AG09309 (cell line): Measurements from ENCODE around the gene OSMR.

Experiments
- DNase-seq: peaks from one replicate; pipeline ENCODE4 v3.0.0-alpha.2; 2010; ENCODE audit warnings: low read depth
- H3K4me3 ChIP-seq: 2 replicates; pipeline ENCODE4 v1.5.1; 2011; ENCODE audit warnings: mild to moderate bottlenecking, low read depth, low read length, moderate library complexity; ENCODE audit not compliant: control insufficient read depth
- TF ChIP-seq, protein P1 (sequence below): IDR thresholded peaks from 2 replicates; pipeline ENCODE4 v1.5.1; 2011; ENCODE audit warnings: mild to moderate bottlenecking, low read depth, low read length, inconsistent platforms; ENCODE audit not compliant: insufficient read depth, control insufficient read depth; ENCODE audit errors: missing control alignments

The OSMR gene

DNA sequence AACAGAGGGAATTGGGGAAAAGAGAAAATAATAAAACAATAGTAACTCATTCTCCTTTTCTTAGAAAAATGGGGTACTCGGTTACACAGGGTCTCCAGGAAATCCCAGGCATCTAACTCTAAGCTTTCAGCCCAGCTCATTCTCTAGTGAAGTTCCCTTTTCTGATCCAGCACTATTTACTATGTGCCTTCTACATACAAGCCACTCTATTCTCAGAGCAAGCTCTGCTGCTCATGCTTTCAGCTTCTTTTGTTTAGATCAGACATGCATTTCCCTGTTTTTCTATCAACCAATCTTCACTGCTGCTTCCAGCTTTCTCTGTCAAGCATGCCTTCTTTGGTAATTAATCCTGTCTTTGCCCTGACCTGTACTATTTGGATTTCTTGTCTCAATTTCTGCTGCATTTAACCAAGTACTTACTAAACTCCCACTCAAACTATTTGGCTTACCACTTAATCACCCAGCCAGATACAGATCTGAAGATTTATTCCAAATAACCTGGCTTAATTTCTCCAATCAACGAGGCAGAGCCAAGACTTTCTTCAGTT, 25.3 kb downstream of the OSMR start:
- DNase-seq: no peak
- TF ChIP-seq, protein P1, sequence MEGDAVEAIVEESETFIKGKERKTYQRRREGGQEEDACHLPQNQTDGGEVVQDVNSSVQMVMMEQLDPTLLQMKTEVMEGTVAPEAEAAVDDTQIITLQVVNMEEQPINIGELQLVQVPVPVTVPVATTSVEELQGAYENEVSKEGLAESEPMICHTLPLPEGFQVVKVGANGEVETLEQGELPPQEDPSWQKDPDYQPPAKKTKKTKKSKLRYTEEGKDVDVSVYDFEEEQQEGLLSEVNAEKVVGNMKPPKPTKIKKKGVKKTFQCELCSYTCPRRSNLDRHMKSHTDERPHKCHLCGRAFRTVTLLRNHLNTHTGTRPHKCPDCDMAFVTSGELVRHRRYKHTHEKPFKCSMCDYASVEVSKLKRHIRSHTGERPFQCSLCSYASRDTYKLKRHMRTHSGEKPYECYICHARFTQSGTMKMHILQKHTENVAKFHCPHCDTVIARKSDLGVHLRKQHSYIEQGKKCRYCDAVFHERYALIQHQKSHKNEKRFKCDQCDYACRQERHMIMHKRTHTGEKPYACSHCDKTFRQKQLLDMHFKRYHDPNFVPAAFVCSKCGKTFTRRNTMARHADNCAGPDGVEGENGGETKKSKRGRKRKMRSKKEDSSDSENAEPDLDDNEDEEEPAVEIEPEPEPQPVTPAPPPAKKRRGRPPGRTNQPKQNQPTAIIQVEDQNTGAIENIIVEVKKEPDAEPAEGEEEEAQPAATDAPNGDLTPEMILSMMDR: no peak
- no peak overlapping the region for H3K4me3 ChIP-seq

DNA sequence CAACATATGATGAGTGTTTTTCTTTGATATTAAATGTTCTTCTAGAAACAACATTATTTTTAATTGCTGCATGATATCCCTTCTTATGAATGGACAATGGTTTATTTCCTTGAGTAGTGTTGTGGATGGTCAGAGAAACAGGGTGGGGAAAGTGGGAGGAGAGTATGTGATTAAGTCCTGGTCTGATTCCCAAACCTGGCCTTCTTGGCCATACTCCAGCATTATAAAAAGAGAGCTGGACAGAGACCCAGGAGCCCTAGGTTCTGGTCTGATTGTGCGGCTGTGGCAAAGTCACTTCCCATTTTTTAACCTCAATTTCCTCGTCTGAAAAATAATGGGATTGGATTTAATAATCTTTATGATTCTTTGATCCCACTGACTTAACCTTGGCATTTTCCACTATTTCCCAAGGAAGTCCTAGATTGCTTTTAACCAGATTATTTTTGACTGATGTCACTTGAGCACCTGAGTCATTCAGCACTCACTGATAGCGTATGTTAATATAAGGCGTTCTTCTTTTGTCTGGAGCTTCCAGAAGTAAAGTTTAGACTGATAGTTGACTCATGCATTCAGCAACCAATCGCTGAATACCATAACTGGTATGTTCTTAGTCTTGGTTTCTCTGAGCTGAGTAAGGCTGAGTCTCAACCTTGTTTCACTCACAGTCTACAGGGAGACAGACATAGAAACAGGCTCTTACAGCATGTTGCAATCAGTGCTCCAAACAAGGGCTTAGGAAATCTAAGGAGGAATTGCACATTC, 26.2 kb downstream of the OSMR start:
- DNase-seq: peak; percentile 98
- no peak overlapping the region for H3K4me3 ChIP-seq
- TF ChIP-seq, protein P1: no peak

- TF ChIP-seq, protein P1: no peak
- DNase-seq: no peak
- no peak overlapping the region for H3K4me3 ChIP-seq
Observed at GRCh38 chr5:38872826-38873225, 27.0 kb downstream of the OSMR start.

GRCh38 chr5:38874948-38875456, 29.2 kb downstream of the OSMR start:
- TF ChIP-seq, protein P1: no peak
- DNase-seq: no peak
- H3K4me3 ChIP-seq: no peak overlapping the region

DNA sequence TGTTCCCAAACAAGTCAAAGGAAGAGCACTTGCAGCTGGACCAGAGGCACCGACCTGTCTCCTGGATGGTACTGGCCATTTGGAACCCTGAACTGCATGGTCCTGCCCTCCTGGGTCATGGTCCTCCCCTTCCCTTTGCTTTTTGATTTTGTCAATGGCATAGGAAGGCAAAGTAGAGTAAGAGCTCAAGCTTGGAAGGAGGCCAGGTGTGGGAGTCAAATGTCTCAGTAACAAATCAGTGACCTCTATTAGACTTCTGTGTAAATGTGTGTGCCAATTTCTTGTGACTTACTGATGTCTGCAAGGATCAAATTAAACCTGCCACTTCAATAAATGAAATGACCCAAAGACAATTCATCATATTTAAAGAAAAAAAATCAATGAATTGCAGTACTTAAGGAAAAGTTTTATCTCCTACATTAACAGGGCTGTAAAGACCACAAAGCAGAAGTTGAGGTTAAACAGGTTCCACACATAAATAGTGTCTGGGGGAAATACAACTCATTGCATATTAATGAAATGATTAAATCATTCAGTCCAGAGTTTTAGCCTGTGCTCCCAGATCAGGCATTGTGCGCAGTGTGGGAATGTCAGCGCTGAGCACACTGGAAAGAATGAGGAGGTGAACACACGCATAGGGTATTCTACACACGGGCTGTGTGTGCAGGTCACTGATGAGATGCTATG, 32.7 kb downstream of the OSMR start:
- no peak overlapping the region for H3K4me3 ChIP-seq
- DNase-seq: no peak
- TF ChIP-seq, protein P1: no peak

GRCh38 chr5:38879078-38879460, 33.3 kb downstream of the OSMR start:
- DNase-seq: no peak
- no peak overlapping the region for H3K4me3 ChIP-seq
- TF ChIP-seq, protein P1: no peak
